Left ventricle myocardium inferior (tissue), 1 donor: Measurements from ENCODE around the gene IFT172. TPM values are rescaled to one million over a fixed set of nuclear protein-coding genes. Genes with fewer than 3 reads are reported as not detected.

Experiments
- DNase-seq: peaks from one replicate; pipeline ENCODE4 v3.0.0-alpha.2; 2020
- H3K27ac ChIP-seq: fragments of 200-600 bp; replicated peaks from 2 replicates; pipeline ENCODE4 v1.8.0; 2021
- H3K27me3 ChIP-seq: fragments of 200-600 bp; 2 replicates; pipeline ENCODE4 v1.8.0; 2021; ENCODE audit warnings: low read depth
- H3K36me3 ChIP-seq: fragments of 200-600 bp; 2 replicates; pipeline ENCODE4 v1.8.0; 2021
- H3K4me1 ChIP-seq: fragments of 200-600 bp; 2 replicates; pipeline ENCODE4 v1.8.0; 2021
- H3K4me3 ChIP-seq: fragments of 200-600 bp; 2 replicates; pipeline ENCODE4 v1.8.0; 2021; ENCODE audit warnings: mild to moderate bottlenecking, moderate library complexity
- H3K9me3 ChIP-seq: fragments of 200-600 bp; replicated peaks from 2 replicates; pipeline ENCODE4 v1.8.0; 2021
- intact Hi-C: fragments of 100-400 bp; cut with micrococcal nuclease; formaldehyde crosslinking; loops from one replicate; pipeline ENCODE4 v1.11.0; 2022
- total RNA-seq: library from RNA; stranded (reverse); fragmentation: NEBNext Ultra II Directional; extraction: Animal tissue kit (Norgen Biotek cat#: 25700); gene quantifications from one replicate; pipeline ENCODE4 v1.2.1, GENCODE V29; 2021
- TF ChIP-seq, protein P1 (sequence below): fragments of 200-600 bp; IDR thresholded peaks from 2 replicates; pipeline ENCODE4 v1.8.0; 2021; ENCODE audit warnings: antibody characterized with exemption, mild to moderate bottlenecking, borderline replicate concordance
- donor health status: DM: no; HTN: yes; CAD: no; lungs with severe emphysema.

IFT172 gene
- total RNA-seq, 1 donor from 2014 or later, result 21.8 TPM

DNA sequence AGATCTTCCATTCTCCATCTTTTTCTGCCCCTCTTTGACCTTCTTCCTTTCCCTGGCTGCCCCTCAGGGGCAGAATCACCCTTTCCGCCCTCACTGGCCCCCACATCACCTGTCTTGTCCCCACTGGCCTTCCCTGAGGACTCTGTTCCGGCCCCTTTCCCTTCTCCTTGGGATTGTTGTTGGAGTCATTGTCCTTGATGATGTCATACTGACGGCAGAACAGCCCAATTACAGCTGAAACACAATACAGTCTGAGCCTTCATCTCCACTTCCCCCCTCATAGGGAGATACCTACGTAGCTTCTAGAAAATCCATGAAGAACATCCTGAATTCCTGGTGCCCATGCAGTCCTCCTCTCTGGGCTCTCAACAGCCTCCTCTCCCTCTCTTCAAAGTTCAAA, 3.0 kb upstream of the IFT172 start:
- Histone ChIP-seq H3K36me3 (no peaks in the 10 kb centered on the region), H3K9me3 (no peaks in the 10 kb centered on the region), H3K4me1 (peaks cover 39% of the 10 kb centered on the region), H3K27ac (no peak overlapping the region), H3K4me3 (no peak overlapping the region), H3K27me3 (peaks cover 26% of the 10 kb centered on the region)
- no peak for DNase-seq
- TF ChIP-seq, protein P1, sequence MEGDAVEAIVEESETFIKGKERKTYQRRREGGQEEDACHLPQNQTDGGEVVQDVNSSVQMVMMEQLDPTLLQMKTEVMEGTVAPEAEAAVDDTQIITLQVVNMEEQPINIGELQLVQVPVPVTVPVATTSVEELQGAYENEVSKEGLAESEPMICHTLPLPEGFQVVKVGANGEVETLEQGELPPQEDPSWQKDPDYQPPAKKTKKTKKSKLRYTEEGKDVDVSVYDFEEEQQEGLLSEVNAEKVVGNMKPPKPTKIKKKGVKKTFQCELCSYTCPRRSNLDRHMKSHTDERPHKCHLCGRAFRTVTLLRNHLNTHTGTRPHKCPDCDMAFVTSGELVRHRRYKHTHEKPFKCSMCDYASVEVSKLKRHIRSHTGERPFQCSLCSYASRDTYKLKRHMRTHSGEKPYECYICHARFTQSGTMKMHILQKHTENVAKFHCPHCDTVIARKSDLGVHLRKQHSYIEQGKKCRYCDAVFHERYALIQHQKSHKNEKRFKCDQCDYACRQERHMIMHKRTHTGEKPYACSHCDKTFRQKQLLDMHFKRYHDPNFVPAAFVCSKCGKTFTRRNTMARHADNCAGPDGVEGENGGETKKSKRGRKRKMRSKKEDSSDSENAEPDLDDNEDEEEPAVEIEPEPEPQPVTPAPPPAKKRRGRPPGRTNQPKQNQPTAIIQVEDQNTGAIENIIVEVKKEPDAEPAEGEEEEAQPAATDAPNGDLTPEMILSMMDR, result no peak
- intact Hi-C loops, result no loop called here

DNA sequence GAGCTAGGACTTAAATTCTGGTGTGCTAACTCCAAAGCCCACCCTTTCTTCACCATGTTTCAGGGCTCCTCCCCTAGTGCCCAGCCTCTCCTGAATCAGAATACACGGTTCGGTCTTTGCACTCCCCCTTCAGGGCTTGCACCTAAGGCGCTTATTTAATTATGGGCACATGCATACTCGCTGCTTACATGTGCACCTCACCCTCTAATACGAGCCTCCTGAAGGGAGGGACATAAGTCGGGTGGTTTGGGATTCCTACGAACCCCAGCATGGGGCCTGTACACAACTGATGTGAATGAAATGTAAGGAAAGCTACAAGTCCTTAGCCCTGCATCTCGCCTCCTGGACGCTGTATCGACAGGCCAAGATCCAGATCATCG, 435 bp downstream of the IFT172 start:
- H3K27me3 ChIP-seq, result no peaks in the 10 kb centered on the region
- intact Hi-C loops, result no loop called here
- TF ChIP-seq, protein P1, result no peak
- no peaks in the 10 kb centered on the region for H3K9me3 ChIP-seq
- peaks cover 29% of the 10 kb centered on the region for H3K4me1 ChIP-seq
- H3K36me3 ChIP-seq, result peaks cover 11% of the 10 kb centered on the region
- peak overlapping the region; percentile 69 for H3K27ac ChIP-seq
- no peak for DNase-seq
- peak overlapping the region; percentile 80 for H3K4me3 ChIP-seq

DNA sequence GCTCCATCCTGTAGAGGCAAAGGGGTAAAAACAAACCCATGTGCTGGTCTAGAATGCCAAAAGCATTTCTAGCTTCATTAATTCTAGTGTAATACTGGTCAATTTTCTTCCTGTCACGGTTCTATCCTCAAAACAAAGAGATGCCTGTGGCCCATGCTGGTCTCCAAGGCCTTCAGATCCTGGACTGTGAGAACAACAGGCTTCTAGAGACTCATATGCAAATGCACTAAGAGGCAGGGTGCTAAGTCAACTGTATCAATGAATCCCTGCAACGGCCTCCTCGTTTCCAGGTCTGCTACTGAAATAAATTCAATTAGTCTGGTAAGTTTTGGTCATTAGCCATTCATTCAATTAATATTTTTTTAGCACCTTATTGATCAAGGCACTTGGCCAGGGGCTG, 4.0 kb downstream of the IFT172 start:
- no peak for DNase-seq
- Histone ChIP-seq H3K4me3 (no peak overlapping the region), H3K4me1 (peaks cover 29% of the 10 kb centered on the region), H3K36me3 (peaks cover 41% of the 10 kb centered on the region), H3K9me3 (no peaks in the 10 kb centered on the region), H3K27me3 (no peaks in the 10 kb centered on the region), H3K27ac (no peak overlapping the region)
- intact Hi-C loops, result no loop called here
- TF ChIP-seq, protein P1, result no peak

DNA sequence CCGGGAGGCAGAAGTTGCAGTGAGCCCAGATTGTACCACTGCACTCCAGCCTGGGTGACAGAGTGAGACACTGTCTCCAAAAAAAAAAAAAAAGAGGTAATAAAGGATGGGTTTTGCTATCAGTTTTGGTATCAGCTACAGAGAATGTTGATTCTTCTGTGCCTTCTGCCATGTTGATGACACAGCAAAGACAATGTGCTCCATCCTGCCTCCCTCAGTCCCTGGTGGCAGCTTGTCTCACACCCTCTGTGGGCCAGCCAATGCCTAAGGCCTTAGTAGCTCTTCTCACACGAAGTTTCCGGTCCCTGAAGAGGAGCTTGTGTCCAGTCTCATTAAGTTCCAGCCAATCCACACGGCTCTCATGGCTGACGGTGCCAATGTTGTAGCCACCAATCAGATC, 17.6 kb downstream of the IFT172 start:
- Histone ChIP-seq H3K4me1 (no peaks in the 10 kb centered on the region), H3K27ac (no peak overlapping the region), H3K4me3 (no peak overlapping the region), H3K27me3 (no peaks in the 10 kb centered on the region), H3K9me3 (no peaks in the 10 kb centered on the region), H3K36me3 (peaks cover 60% of the 10 kb centered on the region)
- DNase-seq, result no peak
- TF ChIP-seq, protein P1, result no peak
- intact Hi-C loops, result no loop called here

DNA sequence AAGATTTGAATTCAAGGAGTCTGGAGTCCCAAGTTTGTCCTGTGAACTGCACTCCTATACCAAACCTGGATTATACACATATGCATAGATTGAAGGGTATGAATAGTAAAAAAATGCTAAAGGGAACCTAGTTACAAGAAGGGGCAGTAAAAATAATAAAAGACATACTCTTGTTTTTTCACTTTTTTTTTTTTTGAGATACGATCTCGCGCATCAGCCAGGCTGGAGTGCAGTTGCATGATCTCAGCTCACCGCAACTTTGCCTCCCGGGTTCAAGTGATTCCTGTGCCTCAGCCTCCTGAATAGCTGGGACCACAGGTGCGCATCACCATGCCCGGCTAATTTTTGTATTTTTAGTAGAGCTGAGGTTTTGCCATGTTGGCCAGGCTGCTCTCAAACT, 25.1 kb downstream of the IFT172 start:
- no peaks in the 10 kb centered on the region for H3K4me1 ChIP-seq
- DNase-seq, result no peak
- H3K36me3 ChIP-seq, result peaks cover 42% of the 10 kb centered on the region
- intact Hi-C loops, result no loop called here
- no peaks in the 10 kb centered on the region for H3K27me3 ChIP-seq
- TF ChIP-seq, protein P1, result no peak
- no peak overlapping the region for H3K27ac ChIP-seq
- H3K4me3 ChIP-seq, result no peak overlapping the region
- H3K9me3 ChIP-seq, result no peaks in the 10 kb centered on the region

DNA sequence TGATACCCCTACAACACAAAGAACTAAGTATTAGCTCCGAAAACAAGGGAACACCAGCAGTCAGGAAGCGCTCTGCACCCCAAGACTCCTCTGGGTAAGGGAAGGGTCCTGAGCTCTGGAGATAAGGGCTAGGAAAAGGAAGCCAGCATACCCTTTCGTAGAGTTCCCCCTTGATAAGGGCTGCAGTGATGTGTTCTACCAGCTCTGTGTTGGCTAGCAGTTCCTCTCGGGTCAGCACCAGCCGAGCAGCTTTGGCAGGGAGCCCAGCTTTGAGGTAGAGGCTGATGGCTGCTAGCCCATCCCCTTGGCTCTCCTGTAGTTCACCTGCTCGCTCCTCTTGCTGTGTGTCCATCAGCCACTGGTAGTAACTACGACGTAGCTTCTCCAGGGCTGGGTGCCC, 28.4 kb downstream of the IFT172 start:
- peak; percentile 29 for DNase-seq

More for the DNA sequence above, 28.4 kb downstream of the IFT172 start:
- TF ChIP-seq, protein P1, result no peak
- Histone ChIP-seq H3K27me3 (no peaks in the 10 kb centered on the region), H3K9me3 (no peaks in the 10 kb centered on the region), H3K36me3 (peaks cover 75% of the 10 kb centered on the region), H3K4me3 (no peak overlapping the region), H3K4me1 (no peaks in the 10 kb centered on the region), H3K27ac (no peak overlapping the region)
- intact Hi-C loops, result no loop called here
